Epidermal melanocyte (primary cell): ENCODE results near the gene PPIL1.
A peak's percentile ranks its signal among the peaks of the same experiment; 100 is the strongest.

Source experiments
- DNase-seq: peaks from one replicate; pipeline ENCODE4 v3.0.0; 2011; ENCODE audit warnings: low spot score; ENCODE audit not compliant: insufficient read length

The PPIL1 gene

DNA sequence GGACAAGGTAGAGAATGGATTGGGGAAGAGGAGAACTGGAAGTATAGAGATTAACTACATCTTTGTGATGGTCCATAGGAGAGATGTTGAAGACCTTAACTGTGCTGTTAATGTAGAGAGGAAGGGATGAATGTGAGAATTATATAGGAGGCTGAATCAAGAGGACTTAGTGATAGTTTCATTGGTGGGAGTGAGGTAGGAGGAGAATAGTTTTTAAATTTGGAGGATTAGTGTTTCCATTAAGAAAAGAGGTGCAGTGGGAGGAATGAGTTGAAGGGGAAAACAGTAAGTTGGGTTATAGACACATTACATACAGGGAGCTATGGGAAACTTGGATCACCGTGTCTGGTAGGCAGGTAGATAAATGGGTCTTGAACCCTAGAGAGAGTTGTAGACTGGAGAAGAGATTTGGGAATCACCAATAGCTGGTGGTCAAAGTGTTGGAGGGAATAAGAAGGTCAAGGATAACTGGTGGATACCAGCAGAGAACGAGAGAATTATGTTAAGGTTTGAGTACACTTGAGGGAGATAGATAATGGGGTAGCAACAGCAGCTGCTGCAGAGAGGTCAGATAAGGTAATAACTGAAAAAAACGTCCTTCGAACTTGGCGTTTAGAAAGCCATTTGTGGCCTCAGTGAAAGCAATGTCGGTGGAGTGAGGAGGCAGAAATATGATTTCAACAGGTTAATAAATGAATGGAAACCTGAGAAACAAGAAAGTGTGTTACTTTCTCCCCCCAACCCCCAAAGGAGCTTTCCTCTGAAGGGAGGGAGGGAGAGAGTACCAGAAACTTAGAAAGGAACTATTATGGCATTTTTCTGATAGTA lies 14.3 kb upstream of the PPIL1 start:
- no peak for DNase-seq

DNA sequence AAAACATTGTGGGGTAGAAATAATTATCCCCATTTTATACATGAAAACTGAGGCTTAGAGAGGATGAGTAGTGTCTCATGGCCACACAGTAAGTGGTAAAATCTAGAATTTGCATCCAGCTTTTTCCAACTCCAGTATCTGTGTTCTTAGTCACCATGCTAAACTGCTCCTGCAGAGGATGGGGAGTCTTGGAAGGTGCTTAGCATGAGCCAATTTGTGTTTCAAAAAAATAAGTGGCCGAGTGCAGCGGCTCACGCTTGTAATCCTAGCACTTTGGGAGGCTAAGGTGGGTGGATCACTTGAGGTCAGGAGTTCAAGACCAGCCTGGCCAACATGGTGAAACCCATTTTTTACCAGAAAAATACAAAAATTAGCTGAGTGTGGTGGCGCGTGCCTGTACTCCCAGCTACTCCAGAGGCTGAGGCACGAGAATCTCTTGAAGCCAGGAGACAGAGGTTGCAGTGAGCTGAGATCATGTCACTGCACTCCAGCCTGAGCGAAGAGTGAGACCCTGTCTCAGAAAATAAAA lies 13.6 kb upstream of the PPIL1 start:
- DNase-seq: no peak

DNA sequence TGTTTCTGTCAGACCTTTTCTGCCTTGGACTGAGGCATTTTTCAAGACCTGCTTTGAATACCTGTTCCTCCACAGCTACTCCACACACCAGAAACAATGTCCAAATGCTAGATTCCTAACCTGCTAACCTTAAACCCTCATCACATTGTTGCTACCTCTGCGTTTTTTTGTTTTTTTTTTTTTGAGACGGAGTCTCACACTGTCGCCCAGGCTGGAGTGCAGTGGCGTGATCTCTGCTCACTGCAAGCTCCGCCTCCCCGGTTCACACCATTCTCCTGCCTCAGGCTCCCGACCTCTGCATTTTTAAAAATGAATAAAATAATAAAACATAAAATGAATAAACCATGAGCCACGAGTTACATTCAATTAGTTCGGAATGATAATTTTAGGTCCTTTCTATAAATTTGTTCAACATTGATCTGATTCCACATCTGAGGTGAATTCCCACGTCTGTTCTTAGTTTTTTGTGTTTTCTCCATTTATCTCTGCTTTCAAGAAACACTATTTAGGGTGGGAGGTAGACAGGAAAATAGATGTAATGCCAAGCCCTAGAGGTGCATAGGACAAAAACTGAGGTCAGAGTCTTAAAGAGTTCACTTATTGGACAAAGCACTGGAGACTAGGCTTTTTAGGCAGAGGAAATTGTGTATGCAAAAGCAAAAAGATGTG lies 12.5 kb upstream of the PPIL1 start:
- DNase-seq: no peak

DNA sequence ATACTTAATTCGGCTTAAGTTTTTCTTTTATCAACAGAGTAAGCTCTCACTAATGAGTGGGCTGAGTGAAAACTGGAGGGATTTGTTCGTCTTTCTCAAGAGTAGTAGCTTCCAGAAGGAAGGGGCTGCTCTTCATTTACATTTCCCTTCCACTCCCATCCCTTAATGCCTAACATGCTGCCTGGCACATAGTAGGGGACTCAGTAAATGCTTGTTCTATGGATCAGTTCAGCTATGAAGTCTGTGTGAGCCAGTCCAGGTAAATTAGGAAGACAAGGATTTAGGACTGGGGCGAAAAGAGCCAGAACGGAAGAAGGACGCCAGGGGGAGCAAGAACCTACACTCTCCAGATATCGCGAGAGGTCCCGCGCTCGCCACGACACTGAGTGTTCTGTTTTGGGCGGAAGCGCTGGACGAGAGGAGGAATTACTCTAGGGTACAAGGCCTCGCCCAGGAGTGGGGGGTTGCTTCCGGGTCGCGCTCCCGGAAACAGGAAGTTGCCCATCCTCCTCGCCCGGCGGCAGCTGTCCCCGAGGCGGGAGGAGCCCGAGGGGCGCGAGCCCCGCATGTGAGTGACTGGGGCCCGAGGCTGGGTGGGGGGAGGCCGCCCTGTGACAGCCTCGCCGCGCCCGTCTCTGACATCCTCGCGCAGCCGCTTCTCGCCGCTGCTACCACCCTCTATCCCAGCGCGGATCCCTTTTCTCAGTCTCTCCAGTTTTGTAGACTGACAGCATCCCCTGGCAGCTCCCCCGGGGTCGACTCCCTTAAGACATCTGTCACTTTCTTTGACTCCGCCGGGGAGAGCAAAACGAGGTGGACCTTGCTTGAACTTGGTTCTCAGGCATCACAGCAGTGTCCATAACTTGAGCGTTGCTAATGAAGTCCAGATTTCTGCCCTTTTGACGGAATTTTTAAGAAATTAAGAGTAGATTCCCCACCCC lies 11.1 kb upstream of the PPIL1 start, which contains the start of gene C6orf89:
C6orf89 (plus strand) TSS at position 492 of the 941 bp plus-strand sequence. CDS start 13,493 bp downstream, outside the sequence.
- DNase-seq: peak; percentile 82

DNA sequence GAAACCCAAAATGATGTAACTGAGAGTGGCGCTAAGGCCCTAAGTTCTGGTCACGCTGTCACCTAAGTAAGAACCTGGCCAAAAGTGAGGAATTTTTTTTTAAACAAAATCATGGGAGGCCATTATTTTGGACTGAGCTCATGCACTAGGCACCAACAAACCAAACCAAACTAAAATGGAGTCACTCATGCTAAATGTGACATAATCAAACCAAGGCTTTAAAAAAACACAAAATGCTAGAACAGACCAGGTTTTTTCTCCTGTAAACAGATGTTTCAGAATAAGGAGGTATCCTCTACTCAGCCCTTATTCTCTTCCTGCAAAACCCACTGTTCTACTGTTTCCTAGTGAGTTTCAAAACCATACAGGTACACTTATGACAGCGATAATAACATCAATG lies 10.0 kb upstream of the PPIL1 start:
- no peak for DNase-seq

DNA sequence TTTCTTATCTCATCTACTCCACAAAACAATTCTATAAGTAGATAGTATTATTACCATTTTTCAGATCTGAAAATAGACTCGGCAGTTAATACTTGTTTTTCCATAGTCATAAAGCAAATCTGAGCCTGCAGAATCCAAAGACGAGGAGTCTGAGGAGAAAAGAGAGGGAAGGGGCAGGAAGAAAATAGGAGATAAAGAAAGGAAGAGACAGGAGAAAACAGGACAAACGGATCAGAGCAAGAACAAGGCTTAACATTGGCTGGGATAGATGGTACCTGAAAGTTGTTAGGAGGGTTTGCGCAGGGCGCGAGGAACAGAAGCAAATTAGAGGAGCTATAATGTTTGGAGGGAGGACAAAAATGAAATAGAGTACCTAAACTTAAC lies 639 bp upstream of the PPIL1 start:
- DNase-seq: no peak

- no peak for DNase-seq
These were observed 776 bp downstream of the PPIL1 start for GRCh38 chr6:36873612-36874442.

- no peak for DNase-seq
These were observed 1.5 kb downstream of the PPIL1 start for GRCh38 chr6:36873115-36873514.

GRCh38 chr6:36871686-36872085 lies 2.9 kb downstream of the PPIL1 start:
- no peak for DNase-seq

GRCh38 chr6:36867471-36868224 lies 7.0 kb downstream of the PPIL1 start:
- DNase-seq: no peak

DNA sequence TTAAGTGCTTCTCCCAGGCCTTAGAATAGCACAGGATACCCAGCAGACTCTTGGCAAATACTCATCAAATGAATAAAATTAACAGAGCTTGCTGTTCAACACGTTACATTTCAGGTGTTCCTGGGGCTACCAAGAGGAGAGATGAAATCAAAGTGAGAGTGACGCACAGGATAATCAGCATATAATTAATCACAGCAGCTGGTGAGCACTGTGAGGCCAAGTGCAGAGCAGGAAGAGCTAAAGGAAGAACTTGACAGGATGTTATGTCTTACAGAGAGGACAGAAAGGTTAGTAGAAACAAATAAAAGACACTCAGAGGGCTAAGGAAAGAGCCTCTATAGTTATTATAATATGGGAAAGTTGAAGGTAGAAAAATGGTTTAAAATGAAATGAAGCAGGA lies 8.8 kb downstream of the PPIL1 start:
- DNase-seq: no peak

DNA sequence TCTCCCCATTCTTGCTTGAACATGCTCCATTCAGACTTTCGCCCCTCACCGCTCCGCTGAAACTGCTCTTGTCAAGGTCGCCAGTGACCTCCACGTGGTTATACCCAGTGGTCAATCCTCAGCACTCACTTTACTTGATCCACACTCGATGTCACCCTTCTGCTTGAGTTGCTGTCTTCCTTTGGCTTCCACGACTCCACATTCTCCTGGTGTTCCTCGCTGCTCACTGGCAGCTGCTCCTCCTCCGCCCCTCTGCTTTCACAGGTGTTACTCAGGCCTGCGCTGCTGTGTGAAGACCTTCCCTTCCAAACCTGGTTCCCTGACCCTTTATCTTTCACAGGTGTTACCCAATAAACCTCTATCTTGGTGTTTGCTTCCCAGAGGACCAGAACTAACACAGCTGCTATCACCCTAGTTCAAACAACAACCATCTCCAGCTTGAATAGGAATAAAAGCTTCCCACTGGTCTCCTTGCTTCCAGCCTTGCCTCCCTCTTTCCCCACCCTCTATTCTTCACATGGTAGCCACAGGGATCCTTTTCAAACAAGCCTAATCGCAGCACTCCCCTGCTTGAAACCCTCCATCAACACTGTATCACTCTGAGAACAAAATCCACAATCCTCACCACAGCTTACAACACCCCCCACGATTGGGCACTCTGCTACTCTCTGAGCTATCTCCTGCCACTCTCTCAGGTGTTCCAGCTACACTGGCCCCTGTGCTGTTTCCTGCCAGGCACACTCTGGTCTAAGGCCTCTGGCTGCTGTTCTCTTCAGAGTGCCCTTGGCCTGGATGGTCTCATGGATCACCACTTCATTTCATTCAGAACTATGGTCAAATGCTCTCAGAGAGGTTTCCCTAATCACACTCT lies 10.7 kb downstream of the PPIL1 start:
- DNase-seq: no peak

GRCh38 chr6:36862848-36863382 lies 11.7 kb downstream of the PPIL1 start:
- DNase-seq: no peak

- no peak for DNase-seq
These were observed 12.3 kb downstream of the PPIL1 start for GRCh38 chr6:36862164-36862847.

GRCh38 chr6:36860126-36860525 lies 14.5 kb downstream of the PPIL1 start:
- no peak for DNase-seq

GRCh38 chr6:36858407-36858981 lies 16.1 kb downstream of the PPIL1 start:
- no peak for DNase-seq

GRCh38 chr6:36857325-36857724 lies 17.3 kb downstream of the PPIL1 start:
- DNase-seq: no peak

DNA sequence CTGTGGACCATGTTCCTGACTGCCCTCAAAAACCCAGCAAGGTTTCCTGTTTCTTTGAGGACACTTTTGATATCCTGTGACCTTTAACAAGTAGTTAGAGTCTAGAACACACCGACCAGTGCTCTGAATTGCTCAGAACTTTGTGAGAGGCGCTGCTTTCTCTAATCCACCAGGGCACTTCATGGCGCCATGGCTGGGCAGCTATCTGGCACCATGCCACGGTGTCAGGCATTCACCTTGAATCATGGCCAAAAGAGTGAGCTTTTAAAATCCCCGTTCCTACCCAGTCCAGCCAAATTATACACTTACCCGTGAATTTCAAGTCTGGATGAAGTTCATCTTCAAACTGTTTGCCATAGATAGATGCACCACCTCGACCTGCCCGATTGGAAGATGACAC lies 18.3 kb downstream of the PPIL1 start:
- no peak for DNase-seq
